ENCODE data around the gene LGR6. TPM values are rescaled to one million over a fixed set of nuclear protein-coding genes. Genes with fewer than 3 reads are reported as not detected.
"Not testable (repeated sequence)": the region's sequence is repeated elsewhere in the genome, so short reads cannot be mapped to it uniquely, and the experiment has no call there.

LGR6 gene
- total RNA-seq, 1 donor from 2014 or later = 0.05 TPM

DNA sequence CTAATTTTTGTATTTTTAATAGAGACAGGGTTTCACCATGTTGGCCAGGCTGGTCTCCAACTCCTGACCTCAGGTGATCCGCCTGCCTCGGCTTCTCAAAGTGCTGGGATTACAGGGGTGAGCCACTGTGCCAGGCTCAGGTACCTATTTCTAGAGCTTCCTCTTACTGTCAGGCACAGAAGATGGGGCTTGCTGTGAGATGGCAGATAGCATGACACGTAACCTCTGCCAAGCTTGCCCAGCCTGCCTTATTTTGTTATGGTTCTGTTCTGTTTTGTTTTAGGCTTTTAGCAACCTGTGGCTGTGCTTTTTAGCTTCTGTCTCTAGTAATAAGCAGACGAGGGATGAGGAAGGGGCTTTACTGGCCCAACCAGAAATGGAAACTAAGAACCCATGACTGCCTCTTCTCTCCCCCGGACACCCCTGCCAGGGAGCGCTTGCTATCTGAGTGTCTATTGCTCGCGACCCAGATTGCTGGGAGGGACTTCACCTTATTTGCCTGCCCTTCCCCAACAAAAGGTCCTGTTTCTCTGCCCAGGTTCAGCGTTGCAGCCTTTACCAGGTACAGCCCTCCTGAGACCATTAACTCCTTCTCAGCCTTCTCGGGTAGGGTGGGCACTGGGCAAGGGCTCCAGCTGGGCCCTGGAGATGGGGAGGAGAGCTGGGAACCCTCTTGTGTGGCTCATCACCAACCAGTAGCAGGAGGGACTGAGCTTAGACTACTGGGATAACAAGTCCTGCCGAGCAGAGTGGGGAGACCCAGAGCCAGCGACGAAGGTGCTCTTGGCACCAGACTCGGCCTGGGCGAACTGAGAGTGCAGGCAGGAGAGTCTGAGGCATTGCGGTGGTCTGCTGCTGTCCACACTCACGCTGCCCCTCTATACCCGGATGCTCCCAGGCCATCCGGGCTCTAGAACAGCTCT is 13.5 kb upstream of the LGR6 start:
- no peak for DNase-seq (ENCODE audit: low read depth)

DNA sequence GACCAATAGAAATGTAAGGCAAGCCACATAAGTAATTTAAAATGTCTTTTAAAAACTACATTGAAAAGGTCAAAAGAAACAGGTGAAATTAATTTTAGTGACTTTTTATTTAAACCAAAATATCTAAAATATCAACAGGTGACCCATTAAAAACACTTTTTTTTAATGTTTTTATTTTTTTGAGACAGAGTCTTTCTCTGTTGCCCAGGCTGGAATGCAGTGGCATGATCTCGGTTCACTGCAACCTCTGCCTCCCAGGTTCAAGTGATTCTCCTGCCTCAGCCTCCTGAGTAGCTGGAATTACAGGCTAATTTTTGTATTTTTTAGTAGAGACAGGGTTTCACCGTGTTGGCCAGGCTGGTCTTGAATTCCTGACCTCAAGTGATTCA is 12.9 kb upstream of the LGR6 start:
- DNase-seq (ENCODE audit: low read depth) = not testable (repeated sequence)

GRCh38 chr1:202181586-202181985 is 12.0 kb upstream of the LGR6 start:
- no peak for DNase-seq (ENCODE audit: low read depth)

GRCh38 chr1:202182040-202182877 is 11.3 kb upstream of the LGR6 start:
- no peak for DNase-seq (ENCODE audit: low read depth)

DNA sequence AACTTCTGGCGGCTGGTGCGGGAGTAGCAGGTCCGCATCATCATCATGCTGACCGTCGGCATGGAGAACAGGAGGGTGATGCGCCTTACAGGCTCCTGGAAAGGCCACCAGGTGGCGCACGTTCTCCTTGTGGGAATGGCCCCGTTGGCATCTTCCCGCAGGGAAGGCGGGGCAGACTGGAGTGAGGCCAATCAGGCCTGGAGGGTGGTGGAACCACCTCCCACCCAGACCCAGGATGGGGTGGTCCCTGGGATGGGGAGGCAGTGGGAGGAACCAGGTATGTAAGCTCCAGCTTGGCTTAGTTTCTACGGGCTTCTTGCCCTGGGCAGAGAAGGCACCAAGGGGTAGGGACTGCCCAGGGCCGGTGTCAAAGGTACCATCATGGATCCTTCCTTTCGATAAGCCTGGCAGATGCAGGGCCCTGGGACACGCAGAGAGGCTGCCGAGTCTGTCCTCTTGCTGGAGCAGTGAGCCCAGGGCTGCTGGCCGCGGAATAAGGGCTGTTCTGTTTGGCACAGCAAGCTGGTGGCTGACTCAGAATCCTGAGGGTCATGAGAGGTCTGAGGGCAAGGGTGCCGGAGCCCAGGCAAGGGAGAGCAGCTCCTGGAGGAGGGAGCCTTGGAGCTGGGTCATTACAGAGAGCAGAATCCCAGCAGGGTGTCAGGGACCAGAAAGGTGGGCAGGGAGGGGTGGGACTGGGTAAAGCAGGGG is 8.7 kb upstream of the LGR6 start:
- peak; percentile 57 for DNase-seq (ENCODE audit: low read depth)

- DNase-seq (ENCODE audit: low read depth) = no peak
Measured at GRCh38 chr1:202186327-202186726, 7.3 kb upstream of the LGR6 start.

DNA sequence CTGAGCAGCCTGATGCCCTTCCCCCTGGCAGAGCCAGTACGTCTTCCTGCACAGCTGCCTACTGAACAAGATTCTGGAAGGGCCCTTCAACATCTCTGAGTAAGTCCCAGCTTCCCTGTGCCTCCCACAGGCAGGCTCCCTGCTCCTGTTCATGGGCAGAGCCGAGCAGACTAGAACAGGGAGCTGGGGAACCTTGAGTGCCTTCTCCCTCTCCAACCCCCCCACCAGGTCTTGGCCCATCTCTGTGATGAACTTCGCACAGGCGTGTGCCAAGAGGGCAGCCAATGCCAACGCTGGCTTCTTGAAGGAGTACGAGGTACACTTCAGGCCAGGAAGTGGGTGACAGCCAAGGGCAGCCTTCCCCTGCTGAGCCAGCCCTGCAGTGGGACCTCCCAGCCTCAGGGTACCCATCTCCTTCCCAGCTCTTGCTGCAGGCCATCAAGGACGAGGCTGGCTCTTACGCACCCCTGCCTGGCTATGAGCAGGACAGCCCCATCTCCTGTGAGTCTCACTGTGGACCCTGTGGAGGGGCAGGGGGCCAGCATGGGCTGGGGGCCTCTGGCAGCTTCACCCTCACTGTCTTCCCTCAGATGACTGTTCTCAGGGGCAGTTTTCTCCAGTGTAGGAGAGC is 6.4 kb upstream of the LGR6 start:
- no peak for DNase-seq (ENCODE audit: low read depth)

- DNase-seq (ENCODE audit: low read depth) = no peak
Measured at GRCh38 chr1:202187697-202188407, 5.7 kb upstream of the LGR6 start.

DNA sequence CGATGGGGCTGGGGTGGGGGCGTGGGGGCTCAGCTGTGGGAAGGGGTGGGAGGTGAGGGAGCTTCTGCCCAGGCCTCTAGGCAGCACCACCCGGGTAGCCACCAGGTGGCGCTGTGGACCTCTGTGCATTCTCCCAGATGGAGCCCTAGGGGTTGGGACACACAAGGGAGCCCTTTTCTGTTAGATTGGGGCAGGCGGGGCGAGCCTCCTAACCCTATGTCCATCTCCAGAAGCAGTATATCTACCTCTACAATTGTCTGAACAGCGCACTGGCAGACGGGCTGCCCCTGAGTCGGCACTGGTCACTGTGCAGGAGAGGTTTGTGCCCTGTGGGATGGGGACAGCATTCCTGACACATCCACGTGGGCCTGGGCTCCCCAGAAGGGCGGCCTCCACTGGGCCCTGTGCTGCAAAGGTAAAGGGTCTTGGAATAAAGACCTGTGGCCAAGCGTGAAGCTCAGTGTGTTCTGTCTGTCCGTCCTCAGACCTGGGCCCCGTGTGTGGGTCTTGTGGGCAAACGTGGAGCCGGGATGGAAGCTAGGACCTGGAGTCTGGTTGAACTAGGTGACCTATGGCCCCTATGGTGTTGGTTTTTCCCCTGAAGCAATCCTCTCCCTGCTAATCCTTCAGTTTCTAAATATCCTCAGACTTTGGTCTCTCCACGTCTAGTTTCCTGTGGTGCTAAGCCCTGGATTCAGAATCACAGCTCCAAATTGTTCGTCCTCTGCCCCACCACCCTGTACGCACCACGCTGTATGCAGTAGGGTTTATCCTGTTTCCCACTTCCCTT is 4.4 kb upstream of the LGR6 start:
- peak; percentile 21 for DNase-seq (ENCODE audit: low read depth)

- DNase-seq (ENCODE audit: low read depth) = no peak
Measured at GRCh38 chr1:202189918-202190715, 3.5 kb upstream of the LGR6 start.

DNA sequence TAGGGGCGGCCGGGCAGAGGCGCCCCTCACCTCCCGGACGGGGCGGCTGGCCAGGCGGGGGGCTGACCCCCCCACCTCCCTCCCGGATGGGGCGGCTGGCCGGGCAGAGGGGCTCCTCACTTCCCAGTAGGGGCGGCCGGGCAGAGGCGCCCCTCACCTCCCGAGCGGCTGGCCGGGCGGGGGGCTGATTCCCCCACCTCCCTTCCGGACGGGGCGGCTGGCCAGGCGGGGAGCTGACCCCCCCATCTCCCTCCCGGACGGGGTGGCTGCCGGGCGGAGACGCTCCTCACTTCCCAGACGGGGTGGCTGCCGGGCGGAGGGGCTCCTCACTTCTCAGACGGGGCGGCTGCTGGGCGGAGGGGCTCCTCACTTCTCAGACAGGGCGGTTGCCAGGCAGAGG is 2.2 kb upstream of the LGR6 start:
- DNase-seq (ENCODE audit: low read depth) = not testable (repeated sequence)

GRCh38 chr1:202192770-202193613 is 607 bp upstream of the LGR6 start:
- DNase-seq (ENCODE audit: low read depth) = peak; percentile 16

DNA sequence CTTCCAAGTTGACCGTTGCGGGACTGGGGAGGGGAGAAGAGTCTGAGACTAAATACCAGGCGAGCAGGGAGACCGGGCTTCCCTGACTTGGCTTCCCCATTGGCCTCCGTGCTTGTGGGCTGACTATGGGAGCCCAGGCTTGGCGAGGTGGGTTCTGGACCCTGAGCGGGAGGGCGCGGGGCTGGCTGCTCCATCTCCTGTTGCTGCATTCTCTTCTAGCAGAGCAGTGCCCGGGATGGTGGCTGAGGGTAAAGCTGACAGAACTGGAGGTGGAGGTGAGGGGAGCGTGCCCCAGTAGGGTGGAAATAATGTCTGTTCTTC is 689 bp downstream of the LGR6 start:
- no peak for DNase-seq (ENCODE audit: low read depth)

GRCh38 chr1:202197653-202198365 is 4.2 kb downstream of the LGR6 start:
- no peak for DNase-seq (ENCODE audit: low read depth)

DNA sequence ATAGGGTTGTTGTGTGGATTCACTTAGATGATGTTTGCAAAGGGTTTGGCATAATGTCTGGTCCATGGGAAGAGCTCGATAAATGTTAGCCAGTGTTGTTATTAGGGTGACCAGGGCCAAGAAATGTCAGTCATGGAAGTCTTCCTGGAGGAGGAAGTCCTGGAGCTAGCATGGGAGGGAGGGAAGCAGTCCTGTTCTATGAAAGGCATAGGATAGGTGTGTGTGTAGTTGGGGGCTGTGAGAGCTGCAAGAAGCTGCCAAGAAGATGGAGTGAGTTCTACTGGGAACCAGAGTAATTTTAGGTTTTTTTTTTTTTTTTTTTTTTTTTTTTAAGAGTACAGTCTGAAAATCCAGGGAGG is 4.7 kb downstream of the LGR6 start:
- no peak for DNase-seq (ENCODE audit: low read depth)

DNA sequence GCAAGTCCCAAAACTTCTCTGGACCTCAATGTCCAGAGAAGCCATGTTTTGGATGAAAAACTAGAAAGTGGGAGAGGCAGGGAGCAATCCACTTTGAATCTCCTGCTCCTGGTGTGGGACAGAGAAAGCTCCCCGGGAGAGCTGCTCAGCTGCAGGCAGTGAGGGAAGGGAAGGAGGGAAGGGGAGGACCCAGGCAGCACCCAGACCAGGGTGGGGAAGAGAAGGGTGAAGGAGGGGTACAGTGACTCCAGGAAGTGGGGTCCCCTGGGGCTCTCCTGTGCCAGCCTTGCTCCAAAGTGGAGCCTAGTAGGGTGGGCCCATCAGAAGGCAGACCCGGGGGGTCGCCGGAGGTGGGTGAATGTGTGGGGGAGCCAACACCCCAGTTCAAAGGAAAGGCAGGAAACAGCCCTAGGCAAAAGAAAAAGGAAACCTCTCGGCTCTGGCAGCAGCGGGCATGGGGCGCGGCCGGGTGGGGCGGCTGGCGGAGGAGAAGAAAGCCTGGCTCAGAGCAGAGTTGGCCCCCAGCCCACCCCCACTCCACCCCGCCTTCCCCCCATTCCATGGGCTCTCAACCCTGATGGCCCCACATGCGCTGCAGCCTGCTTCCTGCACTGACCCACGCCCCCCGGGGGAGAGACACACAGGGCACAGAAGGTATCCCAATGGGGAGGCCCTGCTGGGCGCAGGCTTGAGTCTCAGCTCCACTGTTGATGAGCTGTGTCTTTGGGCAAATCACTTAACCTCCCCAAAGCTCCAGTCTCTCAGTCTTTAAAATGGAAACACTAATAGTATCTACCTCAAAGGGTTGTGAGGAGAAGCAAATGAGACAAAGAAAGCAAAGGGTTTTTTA is 5.7 kb downstream of the LGR6 start:
- DNase-seq (ENCODE audit: low read depth) = no peak

DNA sequence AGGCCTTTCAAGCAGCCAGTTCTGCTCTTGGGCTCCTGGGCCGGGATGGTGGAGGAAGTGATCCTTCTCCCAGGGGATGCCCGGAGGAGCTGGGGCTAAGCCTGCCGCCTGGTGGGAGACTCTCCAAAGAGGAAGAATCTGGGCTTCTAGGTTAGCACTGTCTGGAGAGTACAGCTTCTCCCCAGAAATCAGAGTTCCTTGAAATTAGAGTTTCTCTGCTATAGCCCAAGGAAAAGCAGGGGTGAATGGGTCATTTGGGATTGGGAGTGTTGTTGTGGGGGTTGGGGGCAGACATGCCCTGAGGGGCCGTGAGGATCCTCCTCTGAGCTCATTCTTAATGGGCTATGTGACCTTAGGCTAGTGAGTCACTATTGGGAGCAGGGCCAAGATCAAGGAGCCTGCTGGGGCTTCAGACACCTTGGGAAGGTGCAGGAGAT is 6.5 kb downstream of the LGR6 start:
- peak; percentile 61 for DNase-seq (ENCODE audit: low read depth)

Measured in renal cortical epithelial cell (primary cell).